Glutamatergic neuron (in vitro differentiated cells): ENCODE data around the gene FBXO28. TPM values are rescaled to one million over a fixed set of nuclear protein-coding genes. Genes with fewer than 3 reads are reported as not detected.

Experiments
- DNase-seq: peaks from one replicate; pipeline ENCODE4 v3.0.0; 2022
- H3K27ac Mint-ChIP-seq: one replicate; pipeline ENCODE4 v1.8.0; 2020; ENCODE audit warnings: mild to moderate bottlenecking, mixed read lengths, inconsistent platforms; ENCODE audit not compliant: unreplicated experiment
- H3K27me3 Mint-ChIP-seq: one replicate; pipeline ENCODE4 v1.8.0; 2020; ENCODE audit warnings: mild to moderate bottlenecking, moderate library complexity, mixed read lengths, inconsistent platforms; ENCODE audit not compliant: unreplicated experiment
- H3K36me3 Mint-ChIP-seq: one replicate; pipeline ENCODE4 v1.8.0; 2020; ENCODE audit warnings: mild to moderate bottlenecking, mixed read lengths, inconsistent platforms; ENCODE audit not compliant: unreplicated experiment
- H3K4me1 Mint-ChIP-seq: one replicate; pipeline ENCODE4 v1.8.0; 2020; ENCODE audit warnings: mild to moderate bottlenecking, low read depth, mixed read lengths, inconsistent platforms; ENCODE audit not compliant: unreplicated experiment
- H3K4me3 Mint-ChIP-seq: one replicate; pipeline ENCODE4 v1.8.0; 2020; ENCODE audit warnings: mild to moderate bottlenecking, mixed read lengths, inconsistent platforms; ENCODE audit not compliant: unreplicated experiment
- H3K9me3 Mint-ChIP-seq: one replicate; pipeline ENCODE4 v1.8.0; 2020; ENCODE audit warnings: mild to moderate bottlenecking, moderate library complexity, mixed read lengths, inconsistent platforms; ENCODE audit not compliant: unreplicated experiment
- total RNA-seq: library from RNA; stranded (reverse); fragmentation: NEBNext Ultra II Directional; extraction: Animal tissue kit (Norgen Biotek cat#: 25700); gene quantifications from one replicate; pipeline ENCODE4 v1.2.1, GENCODE V29; 2021; ENCODE audit not compliant: unreplicated experiment
- TF ChIP-seq, protein P1 (sequence below): fragments of 200-600 bp; sonication (generic); IDR thresholded peaks from one replicate; pipeline ENCODE4 v1.5.0; 2021; ENCODE audit not compliant: partially characterized antibody, unreplicated experiment

The FBXO28 gene
- total RNA-seq, 1 donor from 2014 or later, result 29.4 TPM

DNA sequence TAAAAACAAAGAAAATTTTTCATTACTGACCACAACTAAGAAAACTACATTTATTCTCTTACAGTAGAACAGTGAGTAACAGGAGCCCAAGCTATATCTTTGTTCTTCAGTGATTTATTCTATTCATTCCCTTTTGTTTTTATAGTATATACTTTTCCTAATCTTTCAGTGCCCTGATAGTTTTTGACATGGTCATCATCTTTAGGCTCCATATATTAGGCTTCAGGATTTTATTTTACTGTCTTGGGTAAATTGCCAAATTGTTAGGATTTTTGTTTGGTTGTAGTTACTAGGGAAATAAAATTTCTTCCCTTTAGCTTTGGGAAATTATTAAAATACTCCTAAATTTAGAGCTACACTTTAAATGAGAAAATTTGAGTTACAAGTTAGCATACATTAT is 10.3 kb downstream of the FBXO28 start:
- no peak overlapping the region for H3K27ac Mint-ChIP-seq
- H3K9me3 Mint-ChIP-seq, result no peaks in the 10 kb centered on the region
- H3K27me3 Mint-ChIP-seq, result no peaks in the 10 kb centered on the region
- H3K4me1 Mint-ChIP-seq, result peaks cover 7% of the 10 kb centered on the region
- H3K36me3 Mint-ChIP-seq, result no peaks in the 10 kb centered on the region
- no peak for DNase-seq
- TF ChIP-seq, protein P1, sequence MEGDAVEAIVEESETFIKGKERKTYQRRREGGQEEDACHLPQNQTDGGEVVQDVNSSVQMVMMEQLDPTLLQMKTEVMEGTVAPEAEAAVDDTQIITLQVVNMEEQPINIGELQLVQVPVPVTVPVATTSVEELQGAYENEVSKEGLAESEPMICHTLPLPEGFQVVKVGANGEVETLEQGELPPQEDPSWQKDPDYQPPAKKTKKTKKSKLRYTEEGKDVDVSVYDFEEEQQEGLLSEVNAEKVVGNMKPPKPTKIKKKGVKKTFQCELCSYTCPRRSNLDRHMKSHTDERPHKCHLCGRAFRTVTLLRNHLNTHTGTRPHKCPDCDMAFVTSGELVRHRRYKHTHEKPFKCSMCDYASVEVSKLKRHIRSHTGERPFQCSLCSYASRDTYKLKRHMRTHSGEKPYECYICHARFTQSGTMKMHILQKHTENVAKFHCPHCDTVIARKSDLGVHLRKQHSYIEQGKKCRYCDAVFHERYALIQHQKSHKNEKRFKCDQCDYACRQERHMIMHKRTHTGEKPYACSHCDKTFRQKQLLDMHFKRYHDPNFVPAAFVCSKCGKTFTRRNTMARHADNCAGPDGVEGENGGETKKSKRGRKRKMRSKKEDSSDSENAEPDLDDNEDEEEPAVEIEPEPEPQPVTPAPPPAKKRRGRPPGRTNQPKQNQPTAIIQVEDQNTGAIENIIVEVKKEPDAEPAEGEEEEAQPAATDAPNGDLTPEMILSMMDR, result no peak
- H3K4me3 Mint-ChIP-seq, result no peak overlapping the region

DNA sequence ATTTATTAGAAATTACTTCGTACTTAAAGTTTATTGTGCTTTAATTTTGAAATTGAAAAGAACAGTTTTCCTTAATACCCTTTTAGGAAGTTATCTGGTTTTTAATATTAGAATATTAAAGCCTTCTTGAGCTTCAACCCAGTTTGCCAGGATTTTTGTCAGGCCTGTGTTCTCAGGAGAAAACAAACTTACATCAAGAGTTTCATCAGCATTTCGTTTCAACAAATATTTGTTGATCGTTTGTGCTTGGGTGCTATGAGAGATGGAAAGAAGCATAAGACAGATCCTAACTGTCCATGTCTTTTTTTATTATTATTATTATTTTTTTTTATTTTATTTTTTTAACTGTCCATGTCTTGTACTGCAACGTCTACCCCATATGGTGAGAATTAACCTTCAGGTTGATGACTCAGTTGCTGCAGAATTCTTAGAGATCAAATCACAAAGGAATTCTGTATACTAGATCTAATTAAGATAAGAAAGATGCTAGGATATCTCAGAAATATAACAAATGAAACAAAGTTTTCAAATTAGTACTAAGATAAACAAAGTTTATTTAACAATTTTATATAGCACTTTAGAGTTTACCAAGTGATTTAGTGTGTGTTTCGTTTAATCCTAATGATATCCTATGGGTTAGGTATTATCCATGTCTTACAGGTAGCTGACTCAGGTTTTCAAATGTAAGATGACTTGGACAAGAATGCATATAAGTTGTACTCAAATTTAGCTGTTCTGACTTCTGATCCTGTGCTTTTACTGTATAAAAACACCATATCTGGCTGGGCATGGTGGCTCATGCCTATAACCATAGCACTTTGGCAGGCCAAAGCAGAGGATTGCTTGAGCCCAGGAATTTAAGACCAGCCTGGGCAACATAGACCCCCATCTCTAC is 14.3 kb downstream of the FBXO28 start:
- Mint-ChIP-seq H3K9me3 (no peaks in the 10 kb centered on the region), H3K4me1 (no peaks in the 10 kb centered on the region), H3K27me3 (no peaks in the 10 kb centered on the region), H3K36me3 (peaks cover 16% of the 10 kb centered on the region), H3K27ac (no peak overlapping the region), H3K4me3 (no peak overlapping the region)
- TF ChIP-seq, protein P1, result no peak
- no peak for DNase-seq

DNA sequence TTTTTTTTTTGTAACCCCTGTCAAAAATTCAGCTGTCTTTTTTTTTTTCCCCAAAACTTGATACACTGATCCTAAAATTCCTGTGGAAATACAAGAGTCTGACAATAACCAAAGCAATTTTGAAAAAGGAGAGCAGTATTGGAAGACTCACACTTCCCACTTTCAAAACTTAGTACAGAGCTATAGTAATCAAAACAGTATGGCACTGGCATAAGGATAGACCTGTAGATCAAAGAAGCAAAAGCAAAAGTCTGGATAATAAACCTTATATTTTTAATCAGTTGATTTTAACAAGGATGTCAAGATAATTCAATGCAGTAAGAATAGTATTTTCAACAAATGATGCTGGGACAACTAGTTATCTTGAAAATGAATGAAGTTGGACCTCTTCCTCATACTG is 17.3 kb downstream of the FBXO28 start:
- Mint-ChIP-seq H3K36me3 (peaks cover 16% of the 10 kb centered on the region), H3K4me1 (no peaks in the 10 kb centered on the region), H3K27ac (no peak overlapping the region), H3K27me3 (no peaks in the 10 kb centered on the region), H3K4me3 (no peak overlapping the region), H3K9me3 (no peaks in the 10 kb centered on the region)
- TF ChIP-seq, protein P1, result no peak
- DNase-seq, result no peak

DNA sequence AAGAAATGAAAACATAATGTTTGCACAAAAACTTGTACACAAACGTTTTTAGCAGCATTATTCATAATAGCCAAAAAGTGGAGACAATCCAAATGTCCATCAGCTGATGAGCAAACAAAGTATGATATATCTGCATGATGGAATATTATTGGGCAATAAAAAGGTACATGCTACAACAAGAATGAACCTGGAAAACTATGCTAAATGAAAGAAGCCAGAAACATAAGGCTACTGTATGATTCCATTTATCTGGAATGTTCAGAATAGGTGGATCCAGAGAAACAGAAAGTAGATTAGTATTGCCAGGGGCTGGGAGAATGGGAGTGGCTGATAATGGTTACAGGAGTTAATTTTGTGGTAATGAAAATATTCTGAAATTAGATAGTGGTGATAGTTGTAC is 19.0 kb downstream of the FBXO28 start:
- no peak for DNase-seq
- Mint-ChIP-seq H3K27me3 (no peaks in the 10 kb centered on the region), H3K4me1 (no peaks in the 10 kb centered on the region), H3K36me3 (peaks cover 16% of the 10 kb centered on the region), H3K4me3 (no peak overlapping the region), H3K9me3 (no peaks in the 10 kb centered on the region), H3K27ac (no peak overlapping the region)
- TF ChIP-seq, protein P1, result no peak

DNA sequence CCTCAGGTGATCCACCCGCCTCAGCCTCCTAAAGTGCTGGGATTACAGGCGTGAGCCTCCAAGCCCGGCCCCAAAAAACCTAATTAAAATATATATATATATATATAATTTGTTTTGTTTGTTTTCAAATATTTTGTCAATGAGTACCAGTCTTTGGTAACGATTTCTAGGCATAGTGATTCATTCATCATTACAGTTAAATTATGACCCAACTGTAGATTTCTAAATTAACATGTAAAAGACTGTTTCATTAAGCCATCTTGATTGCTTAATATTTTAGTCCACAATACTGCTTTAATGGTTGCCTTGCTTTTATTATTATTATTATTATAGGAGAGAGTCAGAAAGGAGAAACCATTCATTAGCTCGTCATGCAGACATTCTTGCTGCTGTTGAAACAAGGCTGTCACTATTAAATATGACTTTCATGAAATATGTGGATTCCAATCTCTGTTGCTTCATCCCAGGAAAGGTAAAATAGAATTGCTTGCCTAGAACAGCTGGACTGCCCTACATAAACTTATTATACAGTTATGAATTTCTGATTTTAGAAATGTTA is 19.9 kb downstream of the FBXO28 start:
- Mint-ChIP-seq H3K4me3 (no peak overlapping the region), H3K4me1 (no peaks in the 10 kb centered on the region)
- DNase-seq, result no peak

More for the DNA sequence above, 19.9 kb downstream of the FBXO28 start:
- peaks cover 16% of the 10 kb centered on the region for H3K36me3 Mint-ChIP-seq
- no peaks in the 10 kb centered on the region for H3K9me3 Mint-ChIP-seq
- H3K27ac Mint-ChIP-seq, result no peak overlapping the region
- TF ChIP-seq, protein P1, result no peak
- no peaks in the 10 kb centered on the region for H3K27me3 Mint-ChIP-seq
